Neural cell (in vitro differentiated cells): Measurements from ENCODE around the gene SLC6A8. TPM values are rescaled to one million over a fixed set of nuclear protein-coding genes. Genes with fewer than 3 reads are reported as not detected.

ENCODE experiments used
- H2AFZ ChIP-seq: fragments of 200-600, 300-800 bp; sonication (generic), shearing (Covaris generic); 2 replicates; pipeline ENCODE4 v1.6.0; 2014; ENCODE audit warnings: low read depth, mild to moderate bottlenecking, antibody characterized with exemption, low read length, moderate library complexity
- H3F3A ChIP-seq: fragments of 200-600 bp; shearing (Covaris generic); 2 replicates; pipeline ENCODE4 v1.6.1; 2016; ENCODE audit warnings: mild to moderate bottlenecking, moderate library complexity, mixed read lengths, antibody characterized with exemption, low read length; ENCODE audit not compliant: insufficient read depth, poor library complexity, severe bottlenecking
- H3K27ac ChIP-seq: fragments of 200-600, 300-800 bp; sonication (generic), shearing (Covaris generic); 2 replicates; pipeline ENCODE4 v1.5.1; 2014; ENCODE audit warnings: mild to moderate bottlenecking, low read length, moderate library complexity
- H3K27me3 ChIP-seq: fragments of 300-800, 200-600 bp; sonication (generic), shearing (Covaris generic); 2 replicates; pipeline ENCODE4 v1.6.0; 2014; ENCODE audit warnings: mild to moderate bottlenecking, low read depth, low read length, moderate library complexity; ENCODE audit not compliant: insufficient read depth
- H3K36me3 ChIP-seq: fragments of 300-800, 200-600 bp; sonication (generic), shearing (Covaris generic); 2 replicates; pipeline ENCODE4 v1.5.1; 2014; ENCODE audit warnings: mild to moderate bottlenecking, antibody characterized with exemption, low read length, moderate library complexity; ENCODE audit not compliant: insufficient read depth
- H3K4me2 ChIP-seq: fragments of 300-800, 200-600 bp; sonication (generic), shearing (Covaris generic); 2 replicates; pipeline ENCODE4 v1.6.0; 2014; ENCODE audit warnings: mild to moderate bottlenecking, low read length
- H3K4me3 ChIP-seq: fragments of 300-800, 200-600 bp; sonication (generic), shearing (Covaris generic); 2 replicates; pipeline ENCODE4 v1.5.1; 2014; ENCODE audit warnings: mild to moderate bottlenecking, low read length, moderate library complexity
- H3K79me2 ChIP-seq: fragments of 200-600 bp; shearing (Covaris generic); replicated peaks from 2 replicates; pipeline ENCODE4 v1.6.0; 2014; ENCODE audit warnings: mild to moderate bottlenecking, low read length, moderate library complexity; ENCODE audit not compliant: insufficient read depth
- H3K9ac ChIP-seq: fragments of 300-800, 200-600 bp; sonication (generic), shearing (Covaris generic); 2 replicates; pipeline ENCODE4 v1.6.1; 2016; ENCODE audit warnings: mild to moderate bottlenecking, low read length, mixed read lengths
- H3K9me2 ChIP-seq: fragments of 200-600 bp; shearing (Covaris generic); 2 replicates; pipeline ENCODE4 v1.6.1; 2016; ENCODE audit warnings: mild to moderate bottlenecking, low read length, mixed read lengths; ENCODE audit not compliant: insufficient read depth
- H3K9me3 ChIP-seq: fragments of 200-600, 300-800 bp; sonication (generic), shearing (Covaris generic); 2 replicates; pipeline ENCODE4 v1.6.1; 2016; ENCODE audit warnings: mild to moderate bottlenecking, mixed run types, low read length, moderate library complexity, mixed read lengths
- H4K20me1 ChIP-seq: fragments of 200-600 bp; shearing (Covaris generic); 2 replicates; pipeline ENCODE4 v1.6.1; 2016; ENCODE audit warnings: mild to moderate bottlenecking, mixed run types; ENCODE audit not compliant: insufficient read depth
- EP300 ChIP-seq: fragments of 450-650 bp; conservative IDR thresholded peaks from 2 replicates; pipeline ENCODE4 v1.6.1; 2014; ENCODE audit warnings: antibody characterized with exemption, mild to moderate bottlenecking, moderate library complexity; ENCODE audit not compliant: poor library complexity, severe bottlenecking
- EZH2 ChIP-seq: fragments of 200-600, 300-800 bp; shearing (Covaris generic), sonication (generic); IDR thresholded peaks from 2 replicates; pipeline ENCODE4 v1.6.1; 2014; ENCODE audit warnings: antibody characterized with exemption, low read length, borderline replicate concordance, mild to moderate bottlenecking; ENCODE audit not compliant: insufficient read depth, poor library complexity, severe bottlenecking
- MXI1 ChIP-seq: fragments of 450-650 bp; conservative IDR thresholded peaks from 2 replicates; pipeline ENCODE4 v1.6.1; 2014; ENCODE audit warnings: antibody characterized with exemption, mild to moderate bottlenecking; ENCODE audit not compliant: poor library complexity, severe bottlenecking
- POLR2AphosphoS5 ChIP-seq: IDR thresholded peaks from 2 replicates; pipeline ENCODE4 v1.6.1; 2012
- RAD21 ChIP-seq: fragments of 450-650 bp; conservative IDR thresholded peaks from 2 replicates; pipeline ENCODE4 v1.6.1; 2014; ENCODE audit warnings: antibody characterized with exemption, mild to moderate bottlenecking, moderate library complexity
- SMC3 ChIP-seq: fragments of 450-650 bp; conservative IDR thresholded peaks from 2 replicates; pipeline ENCODE4 v1.6.1; 2014; ENCODE audit warnings: antibody characterized with exemption, mild to moderate bottlenecking, moderate library complexity; ENCODE audit not compliant: poor library complexity
- TAF1 ChIP-seq: IDR thresholded peaks from 2 replicates; pipeline ENCODE4 v1.6.1; 2012; ENCODE audit warnings: low read depth
- polyA plus RNA-seq: library from polyadenylated mRNA; depleted of rRNA; stranded (reverse); fragments of >200 nt; gene quantifications from 2 replicates; pipeline ENCODE4 v1.2.3, GENCODE V29; 2014
- TF ChIP-seq, protein P1 (sequence below): IDR thresholded peaks from 2 replicates; pipeline ENCODE4 v1.6.1; 2012; ENCODE audit warnings: borderline replicate concordance
- TF ChIP-seq, protein P2 (sequence below): fragments of 450-650 bp; IDR thresholded peaks from 2 replicates; pipeline ENCODE4 v1.5.1; 2014; ENCODE audit warnings: antibody characterized with exemption, mild to moderate bottlenecking, moderate library complexity; ENCODE audit not compliant: poor library complexity, severe bottlenecking

SLC6A8 gene
- polyA plus RNA-seq, 1 donor from 2014 or later: 36.4 TPM

GRCh38 chrX:153668423-153669173 is 19.1 kb upstream of the SLC6A8 start:
- H2AFZ ChIP-seq: no peak overlapping the region
- H3F3A ChIP-seq: no peaks in the 10 kb centered on the region
- no peak overlapping the region for H3K4me3 ChIP-seq
- H4K20me1 ChIP-seq: no peaks in the 10 kb centered on the region
- no peak overlapping the region for H3K4me2 ChIP-seq
- H3K9ac ChIP-seq: no peak overlapping the region
- H3K36me3 ChIP-seq: no peaks in the 10 kb centered on the region
- no peak overlapping the region for H3K27ac ChIP-seq
- H3K9me2 ChIP-seq: no peaks in the 10 kb centered on the region
- no peak for TF ChIP-seq RAD21
- no peak for TF ChIP-seq EP300
- TF ChIP-seq, protein P1, sequence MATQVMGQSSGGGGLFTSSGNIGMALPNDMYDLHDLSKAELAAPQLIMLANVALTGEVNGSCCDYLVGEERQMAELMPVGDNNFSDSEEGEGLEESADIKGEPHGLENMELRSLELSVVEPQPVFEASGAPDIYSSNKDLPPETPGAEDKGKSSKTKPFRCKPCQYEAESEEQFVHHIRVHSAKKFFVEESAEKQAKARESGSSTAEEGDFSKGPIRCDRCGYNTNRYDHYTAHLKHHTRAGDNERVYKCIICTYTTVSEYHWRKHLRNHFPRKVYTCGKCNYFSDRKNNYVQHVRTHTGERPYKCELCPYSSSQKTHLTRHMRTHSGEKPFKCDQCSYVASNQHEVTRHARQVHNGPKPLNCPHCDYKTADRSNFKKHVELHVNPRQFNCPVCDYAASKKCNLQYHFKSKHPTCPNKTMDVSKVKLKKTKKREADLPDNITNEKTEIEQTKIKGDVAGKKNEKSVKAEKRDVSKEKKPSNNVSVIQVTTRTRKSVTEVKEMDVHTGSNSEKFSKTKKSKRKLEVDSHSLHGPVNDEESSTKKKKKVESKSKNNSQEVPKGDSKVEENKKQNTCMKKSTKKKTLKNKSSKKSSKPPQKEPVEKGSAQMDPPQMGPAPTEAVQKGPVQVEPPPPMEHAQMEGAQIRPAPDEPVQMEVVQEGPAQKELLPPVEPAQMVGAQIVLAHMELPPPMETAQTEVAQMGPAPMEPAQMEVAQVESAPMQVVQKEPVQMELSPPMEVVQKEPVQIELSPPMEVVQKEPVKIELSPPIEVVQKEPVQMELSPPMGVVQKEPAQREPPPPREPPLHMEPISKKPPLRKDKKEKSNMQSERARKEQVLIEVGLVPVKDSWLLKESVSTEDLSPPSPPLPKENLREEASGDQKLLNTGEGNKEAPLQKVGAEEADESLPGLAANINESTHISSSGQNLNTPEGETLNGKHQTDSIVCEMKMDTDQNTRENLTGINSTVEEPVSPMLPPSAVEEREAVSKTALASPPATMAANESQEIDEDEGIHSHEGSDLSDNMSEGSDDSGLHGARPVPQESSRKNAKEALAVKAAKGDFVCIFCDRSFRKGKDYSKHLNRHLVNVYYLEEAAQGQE: no peak
- TF ChIP-seq TAF1: no peak
- TF ChIP-seq SMC3: no peak
- no peak for TF ChIP-seq POLR2AphosphoS5
- TF ChIP-seq, protein P2, sequence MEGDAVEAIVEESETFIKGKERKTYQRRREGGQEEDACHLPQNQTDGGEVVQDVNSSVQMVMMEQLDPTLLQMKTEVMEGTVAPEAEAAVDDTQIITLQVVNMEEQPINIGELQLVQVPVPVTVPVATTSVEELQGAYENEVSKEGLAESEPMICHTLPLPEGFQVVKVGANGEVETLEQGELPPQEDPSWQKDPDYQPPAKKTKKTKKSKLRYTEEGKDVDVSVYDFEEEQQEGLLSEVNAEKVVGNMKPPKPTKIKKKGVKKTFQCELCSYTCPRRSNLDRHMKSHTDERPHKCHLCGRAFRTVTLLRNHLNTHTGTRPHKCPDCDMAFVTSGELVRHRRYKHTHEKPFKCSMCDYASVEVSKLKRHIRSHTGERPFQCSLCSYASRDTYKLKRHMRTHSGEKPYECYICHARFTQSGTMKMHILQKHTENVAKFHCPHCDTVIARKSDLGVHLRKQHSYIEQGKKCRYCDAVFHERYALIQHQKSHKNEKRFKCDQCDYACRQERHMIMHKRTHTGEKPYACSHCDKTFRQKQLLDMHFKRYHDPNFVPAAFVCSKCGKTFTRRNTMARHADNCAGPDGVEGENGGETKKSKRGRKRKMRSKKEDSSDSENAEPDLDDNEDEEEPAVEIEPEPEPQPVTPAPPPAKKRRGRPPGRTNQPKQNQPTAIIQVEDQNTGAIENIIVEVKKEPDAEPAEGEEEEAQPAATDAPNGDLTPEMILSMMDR: no peak
- no peak for TF ChIP-seq EZH2
- no peak for TF ChIP-seq MXI1
- no peaks in the 10 kb centered on the region for H3K27me3 ChIP-seq
- H3K9me3 ChIP-seq: no peaks in the 10 kb centered on the region
- no peaks in the 10 kb centered on the region for H3K79me2 ChIP-seq

DNA sequence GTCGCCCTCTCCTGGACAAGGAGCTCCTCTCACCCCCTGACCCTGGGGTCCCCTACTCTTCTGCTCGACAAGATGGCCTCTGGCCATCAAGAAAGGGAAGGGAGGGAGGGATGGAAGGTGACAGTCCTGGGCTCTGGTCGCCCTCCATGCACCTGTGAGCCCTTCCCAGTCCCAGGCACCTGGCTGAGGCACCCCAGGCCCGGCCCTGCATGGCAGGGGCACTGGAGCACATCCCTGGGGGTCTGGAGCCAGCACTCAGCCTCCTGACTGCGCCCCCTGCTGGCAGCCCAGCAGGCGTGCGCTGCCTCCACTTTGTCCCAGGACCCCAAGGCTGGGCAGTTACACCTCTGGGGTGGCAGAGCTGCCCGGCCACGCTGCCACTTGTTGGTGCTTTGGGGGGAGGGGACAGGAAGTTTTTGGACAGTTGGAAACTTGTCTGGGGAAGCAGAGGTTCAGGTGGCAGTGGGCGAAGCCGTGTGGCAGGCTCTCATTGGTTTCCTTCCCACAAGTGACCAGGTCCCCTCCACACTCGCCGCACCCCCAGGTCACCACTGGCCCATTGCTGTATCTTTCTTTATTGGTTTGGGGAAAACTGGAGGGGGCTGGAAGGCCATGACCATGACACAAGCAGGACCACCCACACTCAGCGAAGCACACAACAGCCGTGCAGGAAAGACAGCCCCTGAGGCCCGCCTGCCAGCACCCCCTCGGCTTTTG is 18.4 kb upstream of the SLC6A8 start:
- Histone ChIP-seq H2AFZ (no peak overlapping the region), H3K4me3 (no peak overlapping the region), H3K9ac (no peak overlapping the region), H3K27me3 (no peaks in the 10 kb centered on the region), H3K9me2 (no peaks in the 10 kb centered on the region), H4K20me1 (no peaks in the 10 kb centered on the region), H3K79me2 (no peaks in the 10 kb centered on the region), H3K27ac (no peak overlapping the region), H3K4me2 (no peak overlapping the region), H3F3A (no peaks in the 10 kb centered on the region), H3K36me3 (no peaks in the 10 kb centered on the region), H3K9me3 (no peaks in the 10 kb centered on the region)
- TF ChIP-seq, protein P2: peak; percentile 51
- no peak for TF ChIP-seq EZH2
- TF ChIP-seq SMC3: peak; percentile 51
- TF ChIP-seq RAD21: peak; percentile 10
